Mesenchymal stem cell (in vitro differentiated cells and primary cell): ENCODE results near the gene NVL.

Experiments
- DNase-seq: peaks from one replicate; pipeline ENCODE4 v3.0.0-alpha.2; 2013
- H2AFZ ChIP-seq: one replicate; pipeline ENCODE4 v1.6.1; 2013; ENCODE audit warnings: low read depth, mild to moderate bottlenecking, control low read depth, inconsistent platforms, low read length, moderate library complexity
- H2AK5ac ChIP-seq: 2 replicates; pipeline ENCODE4 v1.6.1; 2013; ENCODE audit warnings: low read length, moderate library complexity, mild to moderate bottlenecking, inconsistent platforms; ENCODE audit not compliant: severe bottlenecking
- H2BK120ac ChIP-seq: one replicate; pipeline ENCODE4 v1.6.1; 2013; ENCODE audit warnings: low read depth, mild to moderate bottlenecking, inconsistent platforms, low read length, moderate library complexity
- H2BK12ac ChIP-seq, 2 experiments: one replicate each; pipeline ENCODE4 v1.6.1; 2013; ENCODE audit warnings: inconsistent platforms in 2 of 2, low read length in 2 of 2, mild to moderate bottlenecking in 2 of 2, moderate library complexity in 2 of 2, control low read depth in 1 of 2
- H2BK15ac ChIP-seq: one replicate; pipeline ENCODE4 v1.6.1; 2013; ENCODE audit warnings: mild to moderate bottlenecking, low read depth, inconsistent platforms; ENCODE audit not compliant: poor library complexity, severe bottlenecking
- H2BK5ac ChIP-seq: 2 replicates; pipeline ENCODE4 v1.6.1; 2013; ENCODE audit warnings: low read depth, mild to moderate bottlenecking, low read length, control low read depth, inconsistent platforms; ENCODE audit not compliant: poor library complexity, severe bottlenecking
- H3K14ac ChIP-seq, 2 experiments: one replicate each; pipeline ENCODE4 v1.6.1; 2013; ENCODE audit warnings: inconsistent platforms in 2 of 2, low read length in 2 of 2, control low read depth in 1 of 2, mild to moderate bottlenecking in 1 of 2, moderate library complexity in 1 of 2
- H3K18ac ChIP-seq, 2 experiments: one replicate each; pipeline ENCODE4 v1.6.1; 2013; ENCODE audit warnings: inconsistent platforms in 2 of 2, low read length in 2 of 2, control low read depth in 1 of 2, low read depth in 1 of 2, mild to moderate bottlenecking in 1 of 2
- H3K23ac ChIP-seq, 2 experiments: one replicate each; pipeline ENCODE4 v1.6.1; 2013; ENCODE audit warnings: inconsistent platforms in 2 of 2, low read length in 2 of 2, mild to moderate bottlenecking in 2 of 2, moderate library complexity in 2 of 2, control low read depth in 1 of 2
- H3K27ac ChIP-seq: 2 replicates; pipeline ENCODE4 v1.5.1; 2013; ENCODE audit warnings: mild to moderate bottlenecking, moderate library complexity, low read length, control low read depth, inconsistent platforms; ENCODE audit not compliant: poor library complexity, severe bottlenecking
- H3K27me3 ChIP-seq, 2 experiments: 2 replicates each; pipeline versions ENCODE4 v1.6.1 to v1.7.0; 2013; ENCODE audit warnings: low read length in 2 of 2, mild to moderate bottlenecking in 2 of 2, moderate library complexity in 2 of 2, control low read depth in 1 of 2, inconsistent platforms in 1 of 2; ENCODE audit not compliant: control insufficient read depth in 1 of 2, insufficient read depth in 1 of 2
- H3K36me3 ChIP-seq, 2 experiments: 2 replicates each; pipeline versions ENCODE4 v1.6.1 to v1.7.0; 2013; ENCODE audit warnings: low read length in 2 of 2, control low read depth in 1 of 2, inconsistent platforms in 1 of 2, low read depth in 1 of 2, mild to moderate bottlenecking in 1 of 2; ENCODE audit not compliant: insufficient read depth in 2 of 2, control insufficient read depth in 1 of 2
- H3K4ac ChIP-seq, 2 experiments: one replicate each; pipeline ENCODE4 v1.6.1; 2013; ENCODE audit warnings: inconsistent platforms in 2 of 2, low read length in 2 of 2, mild to moderate bottlenecking in 2 of 2, moderate library complexity in 2 of 2, control low read depth in 1 of 2, low read depth in 1 of 2
- H3K4me1 ChIP-seq: 2 replicates; pipeline ENCODE4 v1.6.1; 2013; ENCODE audit warnings: low read depth, low read length, control low read depth; ENCODE audit not compliant: control insufficient read depth, insufficient read depth
- H3K4me2 ChIP-seq: 2 replicates; pipeline ENCODE4 v1.6.1; 2013; ENCODE audit warnings: low read length, mild to moderate bottlenecking, inconsistent platforms; ENCODE audit not compliant: poor library complexity, severe bottlenecking
- H3K4me3 ChIP-seq, 2 experiments: 2 replicates each; pipeline versions ENCODE4 v1.5.1 to v1.7.0; 2013; ENCODE audit warnings: low read length in 2 of 2, mild to moderate bottlenecking in 2 of 2, control low read depth in 1 of 2, low read depth in 1 of 2; ENCODE audit not compliant: insufficient read depth in 1 of 2
- H3K79me1 ChIP-seq: replicated peaks from 2 replicates; pipeline ENCODE4 v1.6.1; 2013; ENCODE audit warnings: mild to moderate bottlenecking, control low read depth, low read length, inconsistent platforms; ENCODE audit not compliant: poor library complexity, severe bottlenecking
- H3K9ac ChIP-seq: 2 replicates; pipeline ENCODE4 v1.7.0; 2013; ENCODE audit warnings: mild to moderate bottlenecking, low read length, moderate library complexity
- H3K9me3 ChIP-seq: 2 replicates; pipeline ENCODE4 v1.7.0; 2013; ENCODE audit warnings: mild to moderate bottlenecking, low read length; ENCODE audit not compliant: control insufficient read depth
- H4K8ac ChIP-seq: one replicate; pipeline ENCODE4 v1.6.1; 2013; ENCODE audit warnings: inconsistent platforms, mild to moderate bottlenecking, low read length, moderate library complexity
- H4K91ac ChIP-seq: one replicate; pipeline ENCODE4 v1.6.1; 2013; ENCODE audit warnings: mild to moderate bottlenecking, low read length, inconsistent platforms
- WGBS: methylation state at CpG from one replicate; pipeline ENCODE4 v1.1.7; 2013; ENCODE audit warnings: mixed read lengths; 5-methylcytosine and 5-hydroxymethylcytosine counted together

Gene NVL

DNA sequence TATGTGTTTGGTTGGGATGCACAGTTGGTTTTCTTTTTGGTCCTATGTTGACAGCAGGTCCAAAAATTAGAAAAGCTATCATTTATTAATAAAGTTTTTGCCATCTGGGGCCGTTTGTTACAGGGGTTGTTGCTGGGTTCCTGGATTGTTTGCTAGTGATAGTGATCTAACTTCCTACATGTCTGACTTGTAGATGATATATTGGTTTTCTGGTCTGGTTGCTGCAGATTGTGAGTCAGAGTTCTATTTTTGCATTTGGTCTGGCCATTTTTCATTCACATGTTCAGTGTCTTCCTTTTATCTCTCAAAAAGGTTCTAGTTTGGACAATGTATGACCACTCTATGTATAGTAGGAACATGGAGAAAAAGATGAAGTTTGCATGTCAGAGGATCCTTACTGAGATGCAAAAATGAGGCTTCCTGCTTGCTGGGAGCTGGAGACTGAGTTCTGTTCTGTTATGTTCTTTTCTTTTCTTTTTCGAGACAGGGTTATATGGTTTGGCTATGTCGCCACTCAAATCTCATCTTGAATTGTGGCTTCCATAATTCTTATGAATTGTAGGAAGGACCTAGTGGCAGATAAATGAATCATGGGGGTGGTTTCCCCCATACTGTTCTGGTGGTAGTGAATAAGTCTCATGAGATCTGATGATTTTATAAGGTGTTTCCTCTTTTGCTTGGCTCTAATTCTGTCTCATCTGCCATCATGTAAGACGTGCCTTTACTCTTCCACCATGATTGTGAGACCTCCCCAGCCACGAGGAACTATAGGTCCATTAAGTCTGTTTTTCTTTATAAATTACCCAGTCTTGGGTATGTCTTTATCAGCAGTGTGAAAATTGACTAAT is 4.2 kb upstream of the NVL start:
- Histone ChIP-seq H3K27ac (no peak overlapping the region), H3K36me3 (no peaks in the 10 kb centered on the region), H3K23ac (no peak overlapping the region), H4K91ac (no peak overlapping the region), H3K79me1 (no peaks in the 10 kb centered on the region), H2AFZ (no peak overlapping the region), H3K9ac (peak overlapping the region; percentile 87), H2AK5ac (no peak overlapping the region), H3K14ac (no peak overlapping the region), H3K4me3 (no peak overlapping the region), H3K27me3 (no peaks in the 10 kb centered on the region), H3K18ac (no peak overlapping the region), H4K8ac (no peak overlapping the region), H3K9me3 (no peaks in the 10 kb centered on the region), H2BK120ac (no peak overlapping the region), H3K4ac (no peak overlapping the region), H2BK12ac (no peak overlapping the region), H3K4me1 (no peaks in the 10 kb centered on the region), H2BK15ac (no peak overlapping the region), H2BK5ac (no peak overlapping the region), H3K4me2 (no peak overlapping the region)
- 60% methylated on average over 4 of the region's 5 CpGs for WGBS
- peak; percentile 75 for DNase-seq

GRCh38 chr1:224333309-224333926 is 3.4 kb upstream of the NVL start:
- 27% methylated on average over 2 of the region's 3 CpGs for WGBS
- H3K36me3 ChIP-seq: no peaks in the 10 kb centered on the region
- no peak overlapping the region for H3K27ac ChIP-seq
- H4K8ac ChIP-seq: peak overlapping the region; percentile 27
- no peak overlapping the region for H2BK120ac ChIP-seq
- DNase-seq: peak; percentile 79
- H3K23ac ChIP-seq: no peak overlapping the region
- H2BK12ac ChIP-seq: no peak overlapping the region
- H4K91ac ChIP-seq: no peak overlapping the region
- H3K4me2 ChIP-seq: no peak overlapping the region
- no peak overlapping the region for H2AFZ ChIP-seq
- no peak overlapping the region for H3K4ac ChIP-seq
- H3K9ac ChIP-seq: peak overlapping the region; percentile 87
- H3K18ac ChIP-seq: no peak overlapping the region
- H3K14ac ChIP-seq: no peak overlapping the region
- H3K4me1 ChIP-seq: peaks cover 3% of the 10 kb centered on the region
- H2AK5ac ChIP-seq: no peak overlapping the region
- no peak overlapping the region for H2BK5ac ChIP-seq
- H3K9me3 ChIP-seq: no peaks in the 10 kb centered on the region
- no peak overlapping the region for H3K4me3 ChIP-seq
- no peak overlapping the region for H2BK15ac ChIP-seq
- H3K27me3 ChIP-seq: no peaks in the 10 kb centered on the region
- no peaks in the 10 kb centered on the region for H3K79me1 ChIP-seq

DNA sequence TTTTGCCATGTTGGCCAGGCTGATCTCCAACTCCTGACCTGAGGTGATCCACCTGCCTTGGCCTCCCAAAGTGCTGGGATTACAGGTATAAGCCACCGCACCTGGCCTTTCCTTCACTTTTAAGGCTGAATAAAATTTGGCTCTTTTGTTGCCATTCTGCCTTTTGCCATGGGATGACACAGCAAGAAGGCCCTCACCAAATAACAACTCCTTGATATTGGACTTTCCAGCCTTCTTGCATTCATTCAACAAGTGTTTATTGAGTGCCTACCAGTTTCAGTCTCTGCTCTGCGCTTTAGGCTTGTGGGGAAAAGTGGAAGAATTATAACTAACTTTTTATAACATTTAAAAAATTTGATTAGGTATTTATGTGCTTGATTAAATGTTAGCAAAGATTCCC is 1.9 kb upstream of the NVL start:
- no peak overlapping the region for H2BK12ac ChIP-seq
- DNase-seq: no peak
- H3K9ac ChIP-seq: no peak overlapping the region
- no peak overlapping the region for H2BK15ac ChIP-seq
- no peaks in the 10 kb centered on the region for H3K27me3 ChIP-seq
- H2AK5ac ChIP-seq: no peak overlapping the region
- H3K18ac ChIP-seq: no peak overlapping the region
- H4K91ac ChIP-seq: no peak overlapping the region
- H3K23ac ChIP-seq: no peak overlapping the region
- H4K8ac ChIP-seq: no peak overlapping the region
- H3K27ac ChIP-seq: no peak overlapping the region
- H3K36me3 ChIP-seq: peaks cover 3 to 4% of the 10 kb centered on the region in 2 experiments
- peaks cover 5% of the 10 kb centered on the region for H3K79me1 ChIP-seq
- no peak overlapping the region for H3K4me2 ChIP-seq
- no peak overlapping the region for H2BK5ac ChIP-seq
- H2AFZ ChIP-seq: no peak overlapping the region
- no peak overlapping the region for H3K4ac ChIP-seq
- 100% methylated on average over 1 of the region's 2 CpGs for WGBS
- H3K4me3 ChIP-seq: no peak overlapping the region
- H3K14ac ChIP-seq: no peak overlapping the region
- H3K4me1 ChIP-seq: peaks cover 4% of the 10 kb centered on the region
- no peak overlapping the region for H2BK120ac ChIP-seq
- H3K9me3 ChIP-seq: no peaks in the 10 kb centered on the region

DNA sequence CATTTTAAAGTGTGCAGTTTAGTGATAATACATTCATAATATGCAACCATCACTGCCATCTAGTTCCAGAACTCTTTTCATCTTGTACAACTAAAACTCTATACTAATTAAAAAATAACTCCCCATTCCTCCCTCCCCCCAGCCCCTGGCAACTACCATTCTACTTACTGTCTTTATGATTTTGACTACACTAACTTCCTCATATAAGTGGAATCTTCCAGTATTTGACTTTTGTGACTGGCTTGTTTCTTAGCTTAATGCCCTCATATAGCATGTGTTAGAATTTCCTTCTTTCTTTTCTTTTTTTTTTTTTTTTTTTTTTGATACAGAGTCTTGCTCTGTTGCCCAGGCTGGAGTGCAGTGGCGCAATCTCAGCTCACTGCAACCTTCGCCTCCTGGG is 1.4 kb upstream of the NVL start:
- H3K9me3 ChIP-seq: no peaks in the 10 kb centered on the region
- no peak overlapping the region for H3K14ac ChIP-seq
- no peak overlapping the region for H2BK15ac ChIP-seq
- no peak overlapping the region for H2AFZ ChIP-seq
- no peak overlapping the region for H2BK12ac ChIP-seq
- 89% methylated on average over 2 of the region's 2 CpGs for WGBS
- no peak overlapping the region for H4K91ac ChIP-seq
- peaks cover 3 to 4% of the 10 kb centered on the region in 2 experiments for H3K36me3 ChIP-seq
- H2BK5ac ChIP-seq: no peak overlapping the region
- no peak overlapping the region for H3K4ac ChIP-seq
- H3K4me1 ChIP-seq: peaks cover 5% of the 10 kb centered on the region
- H3K23ac ChIP-seq: no peak overlapping the region
- H3K4me3 ChIP-seq: no peak overlapping the region
- no peak overlapping the region for H3K4me2 ChIP-seq
- H3K18ac ChIP-seq: no peak overlapping the region
- no peak overlapping the region for H2BK120ac ChIP-seq
- H4K8ac ChIP-seq: no peak overlapping the region
- H2AK5ac ChIP-seq: no peak overlapping the region
- peak overlapping the region; percentile 98 for H3K9ac ChIP-seq
- no peak overlapping the region for H3K27ac ChIP-seq
- no peak for DNase-seq
- H3K27me3 ChIP-seq: no peaks in the 10 kb centered on the region
- peaks cover 6% of the 10 kb centered on the region for H3K79me1 ChIP-seq
